ENCODE results near the gene KCNJ15.

Gene KCNJ15

GRCh38 chr21:38256599-38257302 lies at the start of gene KCNJ15:
KCNJ15 (plus strand) TSS chr21:38256991; CDS start chr21:38299262, 42,271 bp downstream.
- TF ChIP-seq, protein P1, sequence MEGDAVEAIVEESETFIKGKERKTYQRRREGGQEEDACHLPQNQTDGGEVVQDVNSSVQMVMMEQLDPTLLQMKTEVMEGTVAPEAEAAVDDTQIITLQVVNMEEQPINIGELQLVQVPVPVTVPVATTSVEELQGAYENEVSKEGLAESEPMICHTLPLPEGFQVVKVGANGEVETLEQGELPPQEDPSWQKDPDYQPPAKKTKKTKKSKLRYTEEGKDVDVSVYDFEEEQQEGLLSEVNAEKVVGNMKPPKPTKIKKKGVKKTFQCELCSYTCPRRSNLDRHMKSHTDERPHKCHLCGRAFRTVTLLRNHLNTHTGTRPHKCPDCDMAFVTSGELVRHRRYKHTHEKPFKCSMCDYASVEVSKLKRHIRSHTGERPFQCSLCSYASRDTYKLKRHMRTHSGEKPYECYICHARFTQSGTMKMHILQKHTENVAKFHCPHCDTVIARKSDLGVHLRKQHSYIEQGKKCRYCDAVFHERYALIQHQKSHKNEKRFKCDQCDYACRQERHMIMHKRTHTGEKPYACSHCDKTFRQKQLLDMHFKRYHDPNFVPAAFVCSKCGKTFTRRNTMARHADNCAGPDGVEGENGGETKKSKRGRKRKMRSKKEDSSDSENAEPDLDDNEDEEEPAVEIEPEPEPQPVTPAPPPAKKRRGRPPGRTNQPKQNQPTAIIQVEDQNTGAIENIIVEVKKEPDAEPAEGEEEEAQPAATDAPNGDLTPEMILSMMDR (IDR thresholded peaks at IDR 0.05; ENCODE audit: control insufficient read depth, extremely low read depth, insufficient read depth), result no peak
- no peak for DNase-seq (ENCODE audit: low read depth)
- H3K4me3 ChIP-seq (ENCODE audit: low read depth, low read length), result no peak within 1 kb of the TSS

DNA sequence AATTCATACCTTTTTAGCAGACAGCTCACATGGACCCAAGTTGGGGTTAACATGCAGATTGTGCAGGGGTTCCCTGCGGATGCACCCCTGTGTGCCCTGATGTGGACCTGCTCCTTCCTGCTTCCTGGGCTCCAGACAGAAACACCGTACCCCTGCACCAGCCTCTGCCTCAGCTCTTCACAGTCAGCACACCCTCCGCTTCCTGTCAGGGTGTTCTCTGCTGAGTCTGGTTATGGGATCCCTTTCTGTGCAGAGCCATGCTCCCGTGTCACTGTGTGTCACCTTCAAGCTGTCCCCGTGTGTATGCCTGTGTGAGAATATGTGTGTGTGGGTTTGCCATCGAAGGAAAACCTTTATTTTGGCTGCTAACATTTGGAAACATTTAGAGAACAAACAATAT lies 48.7 kb upstream of the KCNJ15 start:
- no peak overlapping the region for H3K4me3 ChIP-seq (ENCODE audit: low read depth, low read length)
- TF ChIP-seq, protein P1 (IDR thresholded peaks at IDR 0.05; ENCODE audit: control insufficient read depth, extremely low read depth, insufficient read depth), result no peak
- DNase-seq (ENCODE audit: low read depth), result no peak

GRCh38 chr21:38211321-38211720 lies 45.5 kb upstream of the KCNJ15 start:
- DNase-seq (ENCODE audit: low read depth), result no peak
- no peak overlapping the region for H3K4me3 ChIP-seq (ENCODE audit: low read depth, low read length)
- TF ChIP-seq, protein P1 (IDR thresholded peaks at IDR 0.05; ENCODE audit: control insufficient read depth, extremely low read depth, insufficient read depth), result no peak

- no peak overlapping the region for H3K4me3 ChIP-seq (ENCODE audit: low read depth, low read length)
- no peak for DNase-seq (ENCODE audit: low read depth)
- TF ChIP-seq, protein P1 (IDR thresholded peaks at IDR 0.05; ENCODE audit: control insufficient read depth, extremely low read depth, insufficient read depth), result no peak
Observed at GRCh38 chr21:38212706-38213105, 44.1 kb upstream of the KCNJ15 start.

- H3K4me3 ChIP-seq (ENCODE audit: low read depth, low read length), result no peak overlapping the region
- TF ChIP-seq, protein P1 (IDR thresholded peaks at IDR 0.05; ENCODE audit: control insufficient read depth, extremely low read depth, insufficient read depth), result peak; percentile 94
- peak; percentile 72 for DNase-seq (ENCODE audit: low read depth)
Observed at GRCh38 chr21:38219049-38219628, 37.7 kb upstream of the KCNJ15 start.

DNA sequence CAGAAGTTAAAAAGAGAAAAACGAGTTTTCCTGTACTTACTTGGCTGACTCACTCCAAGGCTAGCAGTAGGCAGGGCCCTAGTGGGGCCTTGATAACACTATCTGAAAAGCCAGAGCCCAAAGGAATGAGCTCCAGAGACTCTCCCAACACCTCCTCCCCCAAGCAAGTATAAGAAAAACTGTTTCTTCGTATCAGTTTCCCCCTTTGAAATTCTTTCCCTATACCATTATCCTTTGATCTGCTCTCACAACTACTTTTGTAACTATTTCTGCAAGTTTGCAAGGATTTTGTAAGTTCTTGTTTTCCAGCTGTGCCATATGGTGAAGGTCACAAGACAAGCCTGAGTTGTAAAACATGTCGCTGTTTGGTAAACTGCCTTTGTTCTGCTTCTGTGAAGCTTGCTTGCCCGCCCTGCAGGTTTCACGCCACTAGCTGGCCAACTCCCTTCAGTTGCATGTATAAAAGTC lies 36.5 kb upstream of the KCNJ15 start:
- DNase-seq (ENCODE audit: low read depth), result no peak
- TF ChIP-seq, protein P1 (IDR thresholded peaks at IDR 0.05; ENCODE audit: control insufficient read depth, extremely low read depth, insufficient read depth), result no peak
- H3K4me3 ChIP-seq (ENCODE audit: low read depth, low read length), result no peak overlapping the region

All from LNCaP clone FGC (cell line).